Left lobe of liver (tissue), 2 donors: ENCODE measurements around the gene PDE2A. TPM values are rescaled to one million over a fixed set of nuclear protein-coding genes. Genes with fewer than 3 reads are reported as not detected.

ENCODE experiments used
- ATAC-seq: fragments of 200-7000 bp; cut with Tn5 transposase; one replicate; pipeline ENCODE4 v1.9.1; 2020; ENCODE audit warnings: mild to moderate bottlenecking, moderate library complexity
- DNase-seq: peaks from one replicate; pipeline ENCODE4 v3.0.0-alpha.2; 2020; ENCODE audit warnings: low spot score
- total RNA-seq: library from RNA; stranded (reverse); gene quantifications from one replicate; pipeline ENCODE4 v1.2.1, GENCODE V29; 2021
- donor health status: DM: no; HTN: no; CAD: no; lungs with moderate emphysema.
- donor health status: DM: no; HTN: yes; CAD: no.

Gene PDE2A
- total RNA-seq, 1 donor from 2014 or later = 20.3 TPM

DNA sequence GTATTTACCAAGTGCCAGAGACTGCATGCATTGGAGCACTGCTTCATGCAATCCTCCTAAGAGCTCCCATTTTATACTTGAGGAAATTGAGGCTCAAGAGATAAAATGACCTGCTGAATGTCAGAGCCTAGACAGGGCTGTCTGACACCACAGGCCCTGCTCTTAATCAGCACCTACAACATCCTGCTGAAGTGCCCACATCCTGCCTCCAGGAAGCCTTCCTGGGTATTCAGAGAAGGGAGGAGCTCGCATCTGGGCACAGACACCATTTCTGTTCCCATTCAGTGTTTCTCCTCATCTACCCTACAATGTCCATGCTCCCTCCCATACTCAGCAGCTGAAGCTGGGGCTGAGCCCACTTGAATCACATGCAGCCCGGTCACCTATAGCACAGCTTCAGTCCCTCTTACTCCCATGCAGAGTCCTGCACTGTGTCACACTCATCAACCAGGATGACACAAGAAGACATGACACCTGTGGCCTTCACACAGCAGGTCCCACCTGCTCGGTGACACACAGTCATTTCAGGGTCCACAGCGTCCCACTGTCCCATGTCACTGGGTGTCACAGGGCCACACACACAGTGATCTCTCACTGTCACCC lies 53.1 kb downstream of the PDE2A start:
- ATAC-seq (no peak), DNase-seq (no peak)

DNA sequence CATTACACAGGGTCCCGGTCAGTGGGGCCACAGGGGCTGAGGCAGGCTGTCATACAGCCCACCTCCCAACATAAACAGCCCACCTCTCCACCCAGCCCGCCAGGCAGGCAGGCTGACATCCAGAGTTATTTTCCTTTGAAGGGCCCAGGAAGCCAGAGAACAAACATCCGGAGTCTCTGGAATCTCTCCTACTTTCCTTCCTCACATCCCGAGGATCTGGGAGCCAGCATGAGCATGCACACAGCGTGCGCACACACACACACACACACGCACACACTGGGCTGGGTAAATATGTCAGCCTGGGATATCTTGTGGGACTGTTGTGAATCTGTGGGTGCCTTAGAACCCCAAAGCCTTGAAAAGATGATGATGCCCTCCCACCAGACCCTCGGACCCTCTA lies 55.4 kb downstream of the PDE2A start:
- peak; percentile 25 for ATAC-seq
- DNase-seq = no peak

GRCh38 chr11:72617080-72617762 lies 57.0 kb downstream of the PDE2A start:
- ATAC-seq (no peak), DNase-seq (no peak)

- ATAC-seq (no peak), DNase-seq (no peak)
These were observed 57.6 kb downstream of the PDE2A start for GRCh38 chr11:72616655-72617054.

- no peak for DNase-seq
These were observed 58.9 kb downstream of the PDE2A start for GRCh38 chr11:72615329-72615728.

GRCh38 chr11:72614381-72614780 lies 59.8 kb downstream of the PDE2A start:
- ATAC-seq (no peak), DNase-seq (no peak)

More at GRCh38 chr11:72615329-72615728, 58.9 kb downstream of the PDE2A start:
- no peak for ATAC-seq

DNA sequence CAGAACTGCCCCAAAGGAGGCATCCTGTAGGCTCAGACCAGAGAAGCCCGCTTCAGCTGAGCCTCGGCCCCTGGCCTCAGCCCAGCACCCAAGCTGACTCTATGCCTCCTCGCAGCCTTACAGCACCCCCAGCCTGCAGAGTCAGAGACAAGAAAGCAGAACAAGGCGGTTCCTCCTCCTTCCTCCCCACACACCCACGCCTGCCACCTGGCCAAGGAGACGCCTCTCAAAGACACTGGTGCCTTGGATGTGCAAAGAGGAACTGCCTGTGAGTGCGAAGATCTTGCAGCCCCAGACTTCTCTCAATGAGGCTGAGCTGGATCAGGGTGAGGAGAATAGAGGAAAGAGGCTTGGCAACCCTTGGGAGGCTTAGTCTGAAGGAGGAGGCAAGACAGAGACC lies 60.2 kb downstream of the PDE2A start:
- peak; percentile 21 for ATAC-seq
- no peak for DNase-seq

GRCh38 chr11:72613450-72613849 lies 60.8 kb downstream of the PDE2A start:
- ATAC-seq = no peak

DNA sequence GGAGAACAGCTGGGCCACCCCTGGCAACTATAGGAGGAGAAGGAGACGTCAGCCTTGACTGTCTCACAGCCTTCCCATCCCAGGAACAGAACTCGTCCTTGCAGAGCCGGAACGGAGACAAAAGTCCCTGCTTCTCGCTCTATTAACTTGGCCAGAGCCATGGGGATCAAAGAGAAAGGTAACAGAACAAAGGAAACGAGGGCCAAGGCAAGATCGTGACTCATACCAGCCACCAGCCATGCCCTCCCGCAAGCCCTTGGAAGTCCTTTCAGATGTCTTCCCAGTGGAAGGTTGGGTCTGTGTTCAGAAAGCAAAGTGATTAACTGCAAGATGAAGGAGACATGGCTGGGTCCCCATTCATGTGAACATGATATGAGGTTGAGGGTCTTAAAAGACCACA lies 64.7 kb downstream of the PDE2A start:
- DNase-seq = no peak
- no peak for ATAC-seq

More at GRCh38 chr11:72613450-72613849, 60.8 kb downstream of the PDE2A start:
- DNase-seq = no peak

DNA sequence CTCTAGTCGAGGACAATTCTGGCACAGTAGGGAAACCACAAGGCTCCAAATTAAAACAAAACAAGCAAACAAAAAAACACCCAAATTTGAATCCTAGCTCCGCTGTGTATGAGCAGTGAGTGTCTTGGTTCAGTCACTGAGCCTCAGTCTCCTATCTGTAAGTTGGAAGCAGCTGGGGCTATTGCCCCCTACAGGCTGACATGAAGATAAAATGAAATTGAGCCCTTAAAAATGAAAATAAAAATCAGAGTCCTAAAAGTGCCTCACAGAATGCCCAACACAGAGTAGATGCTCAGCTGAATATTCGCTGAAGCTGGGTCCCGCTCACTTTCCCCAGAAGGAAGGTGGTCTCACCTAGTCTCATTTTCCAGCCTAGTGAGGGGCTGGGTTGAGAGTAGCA lies 65.2 kb downstream of the PDE2A start:
- DNase-seq (no peak), ATAC-seq (peak; percentile 45)

DNA sequence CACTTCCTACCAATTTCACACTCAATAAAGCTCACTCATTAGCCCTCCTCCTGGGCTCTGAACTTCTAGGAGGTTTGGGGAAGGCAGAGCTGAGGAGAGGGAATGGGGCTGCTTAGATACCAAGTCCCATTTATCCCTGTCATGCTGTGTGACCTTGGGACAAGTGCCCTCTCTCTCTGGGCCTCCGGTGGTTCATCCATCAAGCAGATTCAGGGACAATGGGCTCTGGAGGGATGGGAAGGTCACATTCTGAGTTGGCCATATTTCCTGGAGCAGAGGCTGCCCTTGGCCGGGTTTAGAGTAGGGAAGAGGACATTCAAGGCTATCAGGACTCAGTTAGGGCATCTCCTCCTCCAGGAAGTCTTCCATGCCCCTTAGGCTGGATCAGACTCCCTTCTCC lies 66.7 kb downstream of the PDE2A start:
- no peak for ATAC-seq
- DNase-seq = no peak

DNA sequence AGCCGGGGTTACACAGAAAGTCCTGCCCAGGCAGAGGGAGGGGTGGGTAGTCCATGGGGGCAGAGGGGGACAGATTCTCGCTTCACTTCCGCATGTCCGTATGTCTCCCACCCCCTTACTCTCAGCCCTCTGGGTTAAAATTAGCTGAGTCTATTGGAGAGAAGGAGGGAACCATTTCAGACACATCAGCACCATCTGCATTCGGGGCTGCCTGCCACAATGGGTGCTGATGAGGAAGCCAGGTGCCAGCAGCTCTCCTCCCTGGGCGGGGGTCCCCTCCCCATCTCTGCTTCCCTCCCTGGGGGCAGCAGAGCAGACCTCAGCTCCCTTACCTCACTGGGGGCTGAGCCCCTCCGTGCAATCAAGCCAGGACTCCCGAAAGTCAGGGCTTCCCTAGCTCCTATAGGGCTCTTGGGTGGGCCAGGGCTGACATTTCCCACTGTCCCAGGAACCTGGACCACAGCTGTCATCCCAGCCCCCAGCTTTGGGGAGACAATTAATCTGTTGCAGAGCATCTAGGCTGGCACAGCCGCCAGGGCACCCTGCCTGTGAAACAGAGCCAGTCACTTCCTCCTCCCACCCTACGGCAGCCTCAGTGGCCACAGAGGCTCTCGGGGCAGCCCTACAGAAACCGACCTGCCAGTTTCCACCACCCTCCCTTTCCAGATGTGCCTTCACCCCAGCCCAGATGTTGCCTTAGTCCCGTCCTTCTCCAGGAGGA lies 67.3 kb downstream of the PDE2A start:
- ATAC-seq (no peak), DNase-seq (no peak)

DNA sequence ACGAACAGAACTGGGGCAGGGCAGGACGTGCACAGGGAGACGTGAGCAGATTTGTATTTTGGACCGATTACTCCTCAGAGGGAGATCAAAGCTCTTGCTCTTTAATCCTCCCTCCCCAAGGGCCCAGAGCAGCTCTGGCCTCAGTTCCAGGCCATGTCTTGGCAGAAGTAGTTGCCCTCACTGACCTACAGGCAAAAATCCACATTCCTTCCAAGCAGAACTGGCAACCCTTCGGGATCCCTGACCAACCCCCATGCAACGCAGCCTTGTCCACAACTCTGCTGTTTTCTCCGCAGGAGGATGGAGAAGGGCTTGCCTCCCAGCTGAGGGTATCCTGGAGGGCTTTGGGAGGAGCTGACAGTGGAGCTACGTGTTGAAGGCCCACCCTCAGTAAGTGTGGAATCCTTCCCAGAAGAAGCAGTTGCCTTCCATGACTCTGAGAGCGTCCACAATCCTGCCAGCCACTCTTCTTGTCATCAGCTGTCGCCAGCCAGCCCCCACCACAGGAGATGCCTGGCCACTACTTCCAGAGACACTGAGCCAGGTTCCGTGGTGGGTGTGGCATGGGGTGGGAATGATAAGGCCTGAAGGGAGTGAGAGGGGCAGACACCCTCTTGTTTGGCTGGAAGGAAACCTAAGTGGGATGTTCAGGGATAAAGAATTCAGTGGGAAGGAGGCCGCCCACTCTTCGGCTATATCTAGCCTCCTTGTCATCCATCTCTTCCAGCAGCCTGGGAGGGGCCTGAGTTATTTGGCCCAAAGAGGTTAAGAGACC lies 68.1 kb downstream of the PDE2A start:
- peak; percentile 44 for ATAC-seq

DNA sequence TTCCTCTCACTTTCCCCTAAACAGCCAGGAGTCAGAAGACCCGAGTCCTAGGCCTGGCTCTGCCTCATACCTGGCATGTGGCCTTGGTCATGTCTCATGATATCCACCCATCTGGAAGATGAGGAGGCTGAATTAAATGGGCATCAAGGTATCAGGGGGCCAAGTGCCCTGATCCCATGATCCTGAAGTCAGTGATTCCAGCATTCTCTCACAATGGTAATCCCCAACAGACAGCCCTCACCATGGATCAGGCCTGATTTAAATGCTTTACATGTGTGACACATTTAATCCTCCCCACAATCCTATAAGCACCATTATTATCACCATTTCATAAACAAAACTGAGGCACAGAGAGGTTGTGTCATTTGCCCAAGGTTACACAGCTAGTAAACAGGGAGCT lies 70.0 kb downstream of the PDE2A start:
- DNase-seq = no peak
- ATAC-seq = no peak

More for the DNA sequence above, 68.1 kb downstream of the PDE2A start:
- no peak for DNase-seq

DNA sequence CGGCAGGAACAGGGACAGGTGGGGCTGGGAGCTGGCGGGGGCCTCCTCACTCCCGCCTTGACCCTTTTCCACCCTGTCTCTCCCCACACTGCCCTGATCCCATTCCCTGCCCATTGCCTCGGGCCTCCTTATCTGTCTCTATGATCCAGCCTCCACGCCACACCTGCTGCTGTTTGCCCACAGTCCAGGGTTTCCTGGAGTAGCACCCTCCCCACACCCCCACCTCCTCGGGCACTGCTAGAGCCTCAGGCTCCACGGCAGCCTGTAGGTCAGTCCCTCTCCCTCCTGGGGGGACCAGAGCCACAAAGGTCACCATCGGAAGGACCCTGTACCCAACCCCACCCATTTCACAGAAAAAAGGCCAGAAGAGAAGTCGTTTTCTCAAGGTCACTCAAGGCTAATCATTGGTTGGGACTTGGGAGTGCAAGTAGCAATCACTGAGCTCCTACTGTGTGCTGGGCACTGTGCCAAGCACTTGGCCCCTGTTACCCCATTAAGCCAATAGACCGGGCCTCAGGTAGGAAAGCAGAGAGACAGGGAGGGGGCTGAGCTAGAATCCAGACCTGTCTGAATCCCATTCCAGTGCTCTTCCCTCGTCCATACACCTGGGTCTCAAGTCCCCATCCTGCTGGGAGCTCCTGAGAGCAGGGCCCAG lies 71.8 kb downstream of the PDE2A start:
- ATAC-seq = no peak
- no peak for DNase-seq

- no peak for ATAC-seq
- no peak for DNase-seq
These were observed 73.7 kb downstream of the PDE2A start for GRCh38 chr11:72600557-72600956.

DNA sequence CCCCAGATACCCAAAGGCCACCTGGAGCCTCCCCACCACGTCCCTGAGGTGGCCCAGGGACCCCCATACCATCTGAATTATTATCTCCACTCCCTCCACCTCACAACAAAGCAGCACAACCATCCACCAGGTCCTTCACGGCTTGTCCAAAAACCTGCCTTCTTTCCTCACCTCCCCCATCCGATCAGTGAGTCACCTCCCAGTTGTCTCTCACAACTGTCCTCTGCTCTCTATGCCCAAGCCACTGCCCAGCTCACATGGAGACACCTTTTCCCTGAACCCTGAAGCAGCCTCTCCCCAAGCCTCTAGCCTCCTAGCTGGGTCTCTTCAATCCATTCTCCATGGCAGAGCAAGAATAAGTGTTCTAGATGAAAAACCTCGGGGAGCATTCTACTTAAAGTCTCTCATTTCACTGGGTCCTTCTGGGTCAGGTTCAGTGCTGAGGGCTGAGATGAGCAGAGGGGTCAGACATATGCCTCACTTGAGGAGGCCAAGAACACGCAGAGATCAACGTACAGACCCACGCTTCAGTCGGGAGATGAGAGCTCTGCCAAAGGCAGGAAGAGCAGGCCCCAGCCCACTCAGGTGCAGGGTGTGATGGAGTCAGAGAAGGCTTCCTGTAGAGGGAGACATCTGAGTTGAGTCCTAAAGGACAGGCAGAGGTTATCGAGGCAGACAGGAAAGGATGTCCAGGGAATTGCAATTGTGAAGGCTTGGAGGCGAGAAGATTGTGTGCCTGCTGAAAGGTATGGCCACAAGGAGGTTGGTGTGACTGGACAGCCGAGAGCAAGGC lies 74.7 kb downstream of the PDE2A start:
- ATAC-seq (no peak), DNase-seq (no peak)

DNA sequence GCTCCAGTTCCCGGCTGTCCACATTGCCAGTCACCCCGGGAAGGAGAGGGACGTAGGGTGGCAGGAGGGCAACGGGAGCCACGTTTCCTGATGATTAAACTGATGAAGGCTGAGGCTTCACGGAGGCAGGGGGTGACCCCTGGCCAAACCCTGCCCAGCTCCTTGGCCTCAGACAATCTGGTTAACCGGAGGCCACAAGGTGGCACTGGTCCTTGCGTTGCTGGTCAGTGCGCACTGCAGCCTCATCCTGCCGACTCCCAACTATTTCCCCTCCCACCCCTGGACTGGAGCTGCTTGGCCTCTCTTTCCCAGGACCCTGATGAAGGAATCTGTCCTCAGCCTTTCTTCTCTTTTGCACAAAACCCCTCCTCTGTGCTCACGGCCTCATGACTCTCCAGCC lies 75.3 kb downstream of the PDE2A start:
- ATAC-seq (peak; percentile 80), DNase-seq (peak; percentile 52)

GRCh38 chr11:72598466-72598865 lies 75.8 kb downstream of the PDE2A start:
- ATAC-seq = no peak
- DNase-seq = no peak

GRCh38 chr11:72597721-72598120 lies 76.5 kb downstream of the PDE2A start:
- DNase-seq (no peak), ATAC-seq (no peak)
